Subcutaneous adipose tissue (tissue), 4 donors: Measurements from ENCODE around the gene CHSY3. TPM values are rescaled to one million over a fixed set of nuclear protein-coding genes. Genes with fewer than 3 reads are reported as not detected.

Experiments
- total RNA-seq, 4 donors: library from RNA; depleted of rRNA; stranded (reverse); fragments of >200 nt; gene quantifications; one replicate each; pipeline ENCODE4 v1.1.0, GENCODE V29; 2016
- TF ChIP-seq, protein P1 (sequence below): fragments of 450-650 bp; IDR thresholded peaks from one replicate; pipeline ENCODE4 v1.5.1; 2016; ENCODE audit warnings: low read depth, mild to moderate bottlenecking, control low read depth, antibody characterized with exemption, moderate library complexity

Gene CHSY3
- total RNA-seq, 4 donors from 2014 or later: 3.7 to 6.8 (median 5.9) TPM

DNA sequence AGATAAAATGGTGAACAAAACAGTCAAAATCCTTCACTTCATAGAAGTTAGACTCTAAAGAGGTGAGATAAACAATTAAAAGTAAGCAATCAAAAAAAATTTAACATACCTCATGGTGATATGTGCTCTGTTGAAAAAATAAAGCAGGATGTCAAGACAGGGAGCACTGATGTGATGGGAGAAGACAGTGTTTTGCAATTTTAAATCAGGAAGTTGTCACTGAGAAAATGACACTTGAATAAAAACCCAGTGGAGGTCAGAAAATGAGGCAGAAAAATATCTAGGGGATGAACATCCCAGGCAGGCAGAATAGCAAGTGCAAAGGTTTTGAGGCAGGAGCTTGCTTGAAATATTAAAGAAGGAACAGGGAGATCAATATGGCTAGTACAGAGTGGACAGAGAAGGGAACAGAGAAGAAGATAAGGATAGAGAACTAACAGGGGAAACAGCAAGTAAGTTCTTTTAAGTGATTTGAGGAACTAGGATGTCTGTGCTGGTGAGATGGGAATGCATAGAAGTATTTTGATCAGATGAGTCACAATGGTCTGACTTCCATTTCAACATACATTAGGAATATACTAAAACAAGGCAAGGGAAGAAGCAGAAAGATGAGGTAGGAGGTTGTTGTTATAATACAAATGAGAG is 130.4 kb downstream of the CHSY3 start:
- TF ChIP-seq, protein P1, sequence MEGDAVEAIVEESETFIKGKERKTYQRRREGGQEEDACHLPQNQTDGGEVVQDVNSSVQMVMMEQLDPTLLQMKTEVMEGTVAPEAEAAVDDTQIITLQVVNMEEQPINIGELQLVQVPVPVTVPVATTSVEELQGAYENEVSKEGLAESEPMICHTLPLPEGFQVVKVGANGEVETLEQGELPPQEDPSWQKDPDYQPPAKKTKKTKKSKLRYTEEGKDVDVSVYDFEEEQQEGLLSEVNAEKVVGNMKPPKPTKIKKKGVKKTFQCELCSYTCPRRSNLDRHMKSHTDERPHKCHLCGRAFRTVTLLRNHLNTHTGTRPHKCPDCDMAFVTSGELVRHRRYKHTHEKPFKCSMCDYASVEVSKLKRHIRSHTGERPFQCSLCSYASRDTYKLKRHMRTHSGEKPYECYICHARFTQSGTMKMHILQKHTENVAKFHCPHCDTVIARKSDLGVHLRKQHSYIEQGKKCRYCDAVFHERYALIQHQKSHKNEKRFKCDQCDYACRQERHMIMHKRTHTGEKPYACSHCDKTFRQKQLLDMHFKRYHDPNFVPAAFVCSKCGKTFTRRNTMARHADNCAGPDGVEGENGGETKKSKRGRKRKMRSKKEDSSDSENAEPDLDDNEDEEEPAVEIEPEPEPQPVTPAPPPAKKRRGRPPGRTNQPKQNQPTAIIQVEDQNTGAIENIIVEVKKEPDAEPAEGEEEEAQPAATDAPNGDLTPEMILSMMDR: no peak

DNA sequence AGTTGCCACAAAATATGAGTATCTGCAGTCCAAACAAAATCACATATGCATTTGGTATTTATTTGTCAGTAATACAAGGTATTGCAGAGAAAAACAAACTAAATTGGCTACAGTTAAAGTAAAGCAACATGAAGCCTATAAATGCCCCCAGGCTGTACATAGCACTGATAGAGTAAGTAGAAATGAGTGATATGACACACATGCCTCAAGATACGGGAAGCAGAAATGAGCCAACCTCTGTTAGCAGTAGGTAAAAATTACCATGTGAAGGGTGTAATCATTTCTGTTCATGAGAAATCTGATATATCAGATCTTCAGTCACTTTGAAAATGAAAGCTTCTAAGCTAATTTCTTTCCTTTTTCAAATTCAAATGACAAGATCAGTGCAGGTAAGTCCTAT is 131.1 kb downstream of the CHSY3 start:
- TF ChIP-seq, protein P1: no peak

DNA sequence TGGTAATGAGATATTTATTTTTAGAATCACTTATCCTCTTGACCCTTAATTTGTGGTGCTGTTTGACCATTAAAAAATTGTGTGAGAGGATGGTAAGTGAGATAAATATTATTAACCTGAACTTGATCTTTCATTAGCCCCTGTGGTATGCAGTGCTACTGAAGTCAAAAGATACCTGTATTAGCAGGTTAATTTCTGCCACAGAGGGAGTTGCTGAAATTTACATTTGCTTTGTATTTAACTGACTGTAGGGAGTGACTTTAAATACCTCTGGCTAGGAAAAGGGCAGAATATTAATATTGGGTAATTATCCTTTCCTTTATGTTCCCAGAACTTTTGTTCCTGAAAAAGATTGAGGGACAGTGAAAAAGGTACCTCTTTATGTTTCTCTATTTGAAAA is 133.6 kb downstream of the CHSY3 start:
- TF ChIP-seq, protein P1: no peak

DNA sequence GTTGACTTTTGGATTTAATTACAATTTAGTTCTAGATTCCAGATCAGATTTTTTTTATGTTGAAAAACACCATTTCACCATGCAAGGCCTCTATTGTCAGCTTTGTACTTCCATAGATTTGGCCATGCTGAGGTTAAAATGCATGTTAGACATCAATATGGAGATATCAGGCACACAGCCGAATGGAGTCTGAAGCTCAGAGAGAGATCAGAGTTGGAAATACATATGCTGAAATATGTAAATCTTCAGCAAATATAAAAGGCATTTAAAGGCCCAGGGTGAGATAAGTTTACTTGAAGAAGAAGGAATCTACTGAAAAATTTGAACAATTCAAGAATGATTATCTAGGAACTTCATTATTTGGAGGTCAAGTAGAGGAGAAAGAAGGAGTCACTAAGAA is 139.6 kb downstream of the CHSY3 start:
- TF ChIP-seq, protein P1: no peak

DNA sequence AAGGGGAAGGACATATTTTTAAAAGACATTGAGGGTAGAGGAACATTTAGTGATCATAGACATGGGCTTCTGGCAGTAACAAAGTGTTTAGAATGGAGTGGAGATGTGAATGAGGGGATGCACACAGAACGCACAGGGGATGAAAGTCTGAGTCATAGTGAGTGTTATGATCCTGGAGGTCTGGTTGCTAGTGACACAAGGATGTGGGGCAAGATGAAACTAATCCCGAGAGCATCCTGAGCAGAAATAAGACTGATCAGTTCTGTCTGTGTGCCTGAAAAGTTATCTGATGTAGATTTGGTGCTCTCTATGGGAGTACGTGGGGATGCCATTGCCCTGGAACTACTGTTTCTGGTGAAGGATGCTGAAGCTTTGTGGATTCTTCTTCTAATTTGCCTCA is 141.1 kb downstream of the CHSY3 start:
- TF ChIP-seq, protein P1: no peak

DNA sequence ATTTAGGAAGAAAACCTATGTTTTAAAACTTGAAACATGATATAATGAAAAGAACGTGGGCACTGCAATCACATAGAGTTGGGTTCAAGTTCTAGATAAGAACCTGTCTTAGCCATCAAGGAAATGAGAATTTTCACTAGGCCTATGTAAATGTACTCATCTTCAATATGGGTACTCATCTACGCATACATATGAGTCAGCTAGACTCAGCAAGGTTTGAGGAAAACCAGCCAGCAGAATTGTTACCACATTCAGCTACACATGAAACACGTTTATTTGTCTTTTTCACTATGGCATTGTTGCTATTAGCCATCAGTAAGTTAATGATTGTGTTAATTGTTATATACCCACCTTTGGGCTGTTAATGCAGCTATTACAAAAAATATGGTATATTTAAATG is 146.3 kb downstream of the CHSY3 start:
- TF ChIP-seq, protein P1: no peak

DNA sequence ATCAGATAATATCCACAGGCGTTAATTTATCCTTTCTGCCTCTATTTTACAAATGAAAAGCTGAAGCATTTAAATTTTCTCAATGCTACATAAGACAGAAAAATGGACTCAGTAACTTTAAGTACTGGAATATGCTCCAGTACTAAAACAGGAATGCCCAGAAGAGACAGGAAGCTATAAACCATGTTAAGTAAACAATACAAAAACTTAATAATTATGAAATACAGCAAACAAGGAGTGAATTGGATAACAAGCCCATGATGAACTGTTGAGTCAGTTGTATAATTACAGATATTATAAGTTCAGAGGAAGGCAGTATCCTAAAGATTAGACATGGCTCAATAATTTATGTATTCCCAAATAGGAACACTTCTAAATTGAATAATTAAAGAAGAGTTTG is 148.5 kb downstream of the CHSY3 start:
- TF ChIP-seq, protein P1: no peak
